ENCODE data around the gene ICAM2.
"Not testable (repeated sequence)": the region's sequence is repeated elsewhere in the genome, so short reads cannot be mapped to it uniquely, and the experiment has no call there.

Gene ICAM2

DNA sequence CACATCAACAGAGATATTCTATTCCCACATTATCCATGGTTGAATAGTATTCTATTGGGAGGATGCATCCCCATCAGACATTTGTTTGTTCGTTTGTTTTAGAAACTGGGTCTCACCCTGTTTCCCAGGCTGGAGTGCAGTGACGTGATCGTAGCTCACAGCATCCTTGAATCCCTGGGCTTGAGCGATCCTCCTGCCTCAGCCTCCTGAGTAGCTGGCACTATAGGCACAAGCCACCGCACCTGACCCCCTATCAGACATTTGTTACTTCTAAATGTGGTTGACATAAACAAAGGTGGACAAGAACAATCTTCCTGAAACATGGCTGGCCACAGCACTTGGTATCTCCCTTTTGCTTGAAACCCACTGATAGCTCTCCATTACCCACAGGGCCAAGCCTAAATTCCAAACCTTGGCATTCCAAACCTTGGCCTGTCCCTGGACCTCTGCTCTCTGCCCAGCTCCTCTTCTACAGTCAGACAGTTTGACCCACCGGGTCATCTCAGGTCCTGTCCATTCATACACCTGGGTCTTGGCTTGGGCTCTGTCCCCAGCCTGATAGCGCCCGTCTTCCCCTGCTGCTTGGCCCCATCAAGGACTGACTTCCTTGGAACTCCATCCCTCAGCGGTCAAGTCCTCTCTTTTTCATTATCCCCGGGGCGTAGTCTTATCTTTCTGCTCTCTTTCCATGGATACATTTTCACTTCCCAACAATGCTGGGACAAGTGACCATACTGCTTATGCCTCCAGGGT, 23.8 kb downstream of the ICAM2 start:
- DNase-seq = no peak

- no peak for DNase-seq
These were observed 24.8 kb downstream of the ICAM2 start for GRCh38 chr17:63995626-63996025.

GRCh38 chr17:63993368-63993985, 27.0 kb downstream of the ICAM2 start:
- no peak for DNase-seq

DNA sequence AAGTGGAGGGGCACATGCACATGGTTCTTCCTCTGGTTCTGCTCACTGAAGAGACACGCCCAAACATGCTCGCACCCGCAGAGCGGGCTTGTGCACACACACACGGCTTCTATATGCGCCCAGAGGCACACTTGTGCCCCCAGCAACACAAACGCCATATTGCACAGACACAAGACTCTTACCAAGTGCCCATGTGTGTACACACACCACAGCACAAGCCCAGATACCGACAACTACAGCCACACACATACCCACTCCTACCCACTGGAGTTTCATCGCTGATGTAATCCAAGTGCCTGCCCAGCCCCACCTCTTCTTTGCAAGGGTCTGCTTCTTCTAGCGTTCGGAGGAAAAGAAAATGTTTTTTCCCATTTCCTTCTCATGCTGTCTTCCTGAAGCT, 28.8 kb downstream of the ICAM2 start:
- DNase-seq = no peak

DNA sequence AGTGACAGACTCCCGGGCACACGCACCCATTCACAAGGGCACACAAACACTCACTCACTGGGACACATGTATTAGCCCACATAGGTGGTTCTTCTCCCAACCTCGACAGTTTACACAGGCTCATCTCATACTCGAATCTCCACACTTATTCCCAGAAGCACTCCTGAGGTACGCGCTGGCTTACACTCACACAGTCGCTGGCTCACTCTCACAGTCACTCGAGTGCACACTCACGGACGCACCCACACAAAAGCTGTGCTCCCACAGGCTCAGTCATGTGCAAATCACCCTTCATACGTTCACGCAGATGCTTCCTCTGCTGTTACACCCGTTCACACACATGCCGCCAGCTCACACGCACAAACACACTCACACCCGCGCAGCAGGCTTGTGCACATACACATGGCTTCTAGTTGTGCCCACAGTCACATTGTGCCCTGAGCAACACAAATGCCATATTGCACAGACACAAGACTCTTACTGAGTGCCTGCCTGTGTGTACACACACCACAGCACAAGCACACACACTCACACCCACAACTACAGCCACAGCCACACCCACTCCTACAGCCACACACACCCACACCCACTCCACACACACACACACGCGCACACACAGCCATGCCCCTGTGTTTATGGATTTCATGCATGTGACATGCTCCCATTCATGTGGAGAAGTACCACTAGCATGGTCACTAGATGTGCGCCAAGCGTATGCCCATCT, 30.6 kb downstream of the ICAM2 start:
- DNase-seq = no peak

DNA sequence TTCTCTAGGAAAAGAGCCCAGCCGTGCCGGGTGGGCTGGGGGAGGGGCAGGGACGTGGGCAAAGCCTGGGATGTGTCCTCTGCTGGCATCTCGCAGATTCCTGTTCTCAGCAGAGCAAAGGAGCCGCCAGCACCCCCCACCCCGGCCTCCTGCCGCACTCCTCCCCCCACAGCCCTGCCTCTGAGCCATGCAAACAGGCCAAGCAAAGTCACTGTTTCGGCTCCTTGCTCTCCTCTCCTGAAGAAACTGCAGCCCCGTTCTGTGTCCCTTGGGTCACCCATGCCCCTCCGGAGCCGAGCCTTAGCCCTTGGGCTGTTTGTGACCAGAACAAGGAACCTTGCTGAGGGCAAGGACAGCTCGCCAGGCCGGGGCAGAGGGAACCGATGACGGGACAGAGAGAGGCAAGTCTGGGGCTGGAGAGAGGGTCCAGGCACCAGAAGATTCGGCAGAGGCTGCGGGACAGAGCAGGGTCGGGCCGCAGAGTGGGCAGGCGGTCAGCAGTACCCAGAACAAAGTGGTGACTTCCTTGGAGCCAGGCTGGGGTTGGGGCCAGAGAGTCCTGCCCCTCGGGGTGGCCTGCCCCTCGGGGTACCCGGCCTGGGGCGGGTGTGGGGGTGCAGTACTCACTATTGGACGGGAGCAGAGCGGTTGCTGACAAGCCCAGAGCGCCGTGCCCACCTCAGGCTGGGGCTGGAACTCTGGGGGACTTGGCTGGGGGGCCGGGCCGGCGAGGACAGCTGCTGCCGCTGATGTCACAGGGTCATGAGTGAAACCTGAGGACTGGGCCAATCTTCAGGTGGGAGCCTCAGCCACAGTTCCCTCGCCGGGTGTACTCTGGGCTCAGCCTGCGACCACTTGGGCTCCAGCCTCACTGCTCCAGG, 31.5 kb downstream of the ICAM2 start:
- no peak for DNase-seq

DNA sequence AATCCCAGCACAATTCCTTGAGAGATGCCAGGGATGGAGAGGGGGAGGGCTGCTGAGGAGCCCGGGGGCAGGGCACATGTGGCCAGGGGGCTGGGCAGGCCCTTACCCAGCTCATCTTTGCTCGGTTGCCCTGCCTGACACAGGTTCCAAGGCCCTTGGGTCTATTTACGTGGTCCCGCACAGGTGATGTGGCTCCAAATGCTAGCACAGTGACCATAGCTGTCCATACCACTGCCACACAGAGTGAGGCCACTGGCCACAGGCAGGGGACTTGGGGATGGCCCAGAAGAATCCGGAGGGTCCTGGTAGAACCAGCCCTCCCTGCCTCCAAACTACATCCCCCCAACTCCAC, 32.3 kb downstream of the ICAM2 start:
- no peak for DNase-seq

- DNase-seq = no peak
These were observed 33.0 kb downstream of the ICAM2 start for GRCh38 chr17:63987221-63988126.

DNA sequence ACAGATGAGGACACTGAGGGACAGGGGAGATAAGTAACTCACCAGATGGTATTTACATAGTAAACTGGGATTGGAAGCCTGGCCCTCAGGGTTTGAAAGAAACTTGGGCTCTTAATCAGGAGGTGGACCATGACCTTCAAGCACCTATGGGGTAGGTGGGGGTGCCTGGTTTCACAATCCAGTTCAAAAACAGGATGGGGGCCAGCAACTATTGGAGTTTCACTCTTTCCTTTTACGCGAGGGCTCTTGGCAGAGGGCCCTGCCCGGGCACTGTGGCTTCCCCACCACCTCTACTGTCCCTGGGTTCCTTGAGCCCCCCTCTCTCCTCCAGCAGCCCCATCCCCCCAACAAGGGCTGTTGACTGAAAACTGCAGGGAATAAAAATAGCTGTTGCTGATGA, 33.6 kb downstream of the ICAM2 start:
- no peak for DNase-seq

- DNase-seq = no peak
These were observed 34.9 kb downstream of the ICAM2 start for GRCh38 chr17:63985387-63986140.

GRCh38 chr17:63984651-63985386, 35.6 kb downstream of the ICAM2 start:
- DNase-seq = no peak

DNA sequence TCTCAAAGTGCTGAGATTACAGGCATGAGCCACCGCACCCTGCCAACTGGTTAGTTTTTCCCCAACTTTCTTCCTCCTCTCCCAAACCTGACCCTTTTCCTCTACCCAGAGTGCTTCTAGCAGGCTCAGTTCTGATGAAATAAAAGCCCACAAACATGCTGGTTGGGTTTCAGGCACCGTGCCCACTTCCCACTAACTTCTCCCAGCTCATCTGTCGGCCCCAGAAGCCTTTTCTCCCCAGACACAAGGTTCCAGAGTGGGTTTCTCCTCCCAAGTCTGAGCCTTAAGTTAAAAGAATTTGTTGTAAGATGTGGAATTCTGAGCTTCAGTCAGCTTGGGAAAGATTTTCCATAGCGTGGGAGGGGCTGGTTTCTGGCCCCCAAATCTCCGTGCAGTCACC, 36.2 kb downstream of the ICAM2 start:
- DNase-seq = no peak

DNA sequence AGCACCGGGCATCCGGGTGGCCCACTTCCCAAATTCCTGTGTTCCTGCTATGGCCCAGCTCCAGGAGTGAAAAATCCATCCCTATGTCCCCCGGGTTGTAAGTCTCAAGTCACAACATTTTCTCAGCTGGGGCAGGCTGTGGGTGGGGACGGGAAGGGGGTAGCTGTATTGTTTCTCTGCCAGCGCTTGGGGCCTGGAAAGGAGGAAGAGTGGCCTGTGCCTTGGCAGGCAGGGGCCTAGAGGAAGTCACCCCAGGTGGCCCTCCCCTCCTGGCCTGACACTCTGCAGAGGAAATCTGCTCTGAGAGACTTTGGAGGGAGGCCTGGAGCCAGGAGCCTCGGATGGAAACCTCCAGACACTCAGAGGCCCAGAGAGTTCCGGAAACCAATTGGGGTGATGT, 37.1 kb downstream of the ICAM2 start:
- DNase-seq = no peak

GRCh38 chr17:63982641-63983040, 37.8 kb downstream of the ICAM2 start:
- DNase-seq = not testable (repeated sequence)

GRCh38 chr17:63978272-63979200, 41.9 kb downstream of the ICAM2 start:
- DNase-seq = no peak

GRCh38 chr17:63976702-63977101, 43.7 kb downstream of the ICAM2 start:
- DNase-seq = no peak

GRCh38 chr17:63975541-63976092, 44.8 kb downstream of the ICAM2 start:
- no peak for DNase-seq

DNA sequence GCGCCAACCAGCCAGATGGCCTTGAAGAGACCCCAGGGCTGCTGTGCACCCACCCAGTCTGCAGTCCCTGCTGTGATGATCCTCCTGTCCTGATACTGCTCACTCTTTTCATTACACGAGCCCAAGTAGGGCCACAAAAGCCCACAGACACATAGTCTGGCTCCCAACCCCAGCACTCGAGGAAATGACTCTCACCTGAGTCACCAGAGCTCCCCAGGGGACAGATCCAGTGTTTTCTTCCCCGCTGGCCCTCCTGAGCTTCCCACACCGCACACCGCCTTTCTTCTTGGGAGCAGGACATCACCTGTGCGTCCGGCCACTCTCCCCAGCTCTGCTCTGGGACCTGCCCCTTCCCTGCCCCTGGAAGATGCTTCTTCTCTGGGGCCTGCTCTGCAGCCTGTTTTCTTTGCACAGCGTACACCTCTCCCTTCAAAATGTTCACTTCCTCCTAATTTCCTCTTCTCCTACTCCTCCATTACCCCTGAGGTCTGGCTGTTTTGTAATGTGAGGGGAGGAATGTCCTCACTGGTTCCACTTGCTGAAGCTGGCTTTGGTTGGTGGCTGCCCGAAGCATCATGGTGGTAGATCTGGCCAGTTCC, 45.7 kb downstream of the ICAM2 start:
- no peak for DNase-seq
